ENCODE measurements around the gene HGS.

The HGS gene

GRCh38 chr17:81741594-81742452 is 58.0 kb downstream of the HGS start:
- no peak for DNase-seq (ENCODE audit: low read depth)

Measured in stimulated activated CD8-positive, alpha-beta memory T cell treated with anti-CD3 and anti-CD28 coated beads, Interleukin-12 subunit alpha, Interleukin-12 subunit beta, amount 100 ng/mL, for 4 hours (primary cell).